Ramos (cell line): ENCODE results near the gene EFNA5.
"Not testable (repeated sequence)": the region's sequence is repeated elsewhere in the genome, so short reads cannot be mapped to it uniquely, and the experiment has no call there.

Experiments used
- in situ Hi-C: fragments of 300-500 bp; cut with MboI; formaldehyde crosslinking; loops from one replicate; pipeline ENCODE4 v1.14.3; 2022; ENCODE audit warnings: low sequenced_read_pairs; ENCODE audit not compliant: unreplicated experiment

Gene EFNA5

GRCh38 chr5:107364443-107365319 is 306.1 kb downstream of the EFNA5 start:
- in situ Hi-C loops: no loop called here

- in situ Hi-C loops: no loop called here
These were observed 307.0 kb downstream of the EFNA5 start for GRCh38 chr5:107363768-107364167.

- in situ Hi-C loops: no loop called here
These were observed 308.8 kb downstream of the EFNA5 start for GRCh38 chr5:107361945-107362344.

GRCh38 chr5:107359916-107360234 is 310.9 kb downstream of the EFNA5 start:
- in situ Hi-C loops: no loop called here

- in situ Hi-C loops: no loop called here
These were observed 311.5 kb downstream of the EFNA5 start for GRCh38 chr5:107359033-107359915.

- in situ Hi-C loops: no loop called here
These were observed 313.8 kb downstream of the EFNA5 start for GRCh38 chr5:107356891-107357290.

GRCh38 chr5:107352576-107352975 is 318.2 kb downstream of the EFNA5 start:
- in situ Hi-C loops: no loop called here

- in situ Hi-C loops: not testable (repeated sequence)
These were observed 324.2 kb downstream of the EFNA5 start for GRCh38 chr5:107346580-107346979.

- in situ Hi-C loops: no loop called here
These were observed 328.4 kb downstream of the EFNA5 start for GRCh38 chr5:107342371-107342770.

- in situ Hi-C loops: no loop called here
These were observed 329.2 kb downstream of the EFNA5 start for GRCh38 chr5:107341376-107342084.

- in situ Hi-C loops: no loop called here
These were observed 330.1 kb downstream of the EFNA5 start for GRCh38 chr5:107340631-107341030.

GRCh38 chr5:107338335-107338734 is 332.4 kb downstream of the EFNA5 start:
- in situ Hi-C loops: no loop called here

GRCh38 chr5:107337281-107337680 is 333.5 kb downstream of the EFNA5 start:
- in situ Hi-C loops: no loop called here

- in situ Hi-C loops: no loop called here
These were observed 338.9 kb downstream of the EFNA5 start for GRCh38 chr5:107331882-107332281.

GRCh38 chr5:107331312-107331711 is 339.4 kb downstream of the EFNA5 start:
- in situ Hi-C loops: no loop called here

- in situ Hi-C loops: no loop called here
These were observed 339.8 kb downstream of the EFNA5 start for GRCh38 chr5:107330903-107331302.

GRCh38 chr5:107329850-107330249 is 340.9 kb downstream of the EFNA5 start:
- in situ Hi-C loops: no loop called here
